M059J (cell line): Measurements from ENCODE around the gene PHAF1. TPM values are rescaled to one million over a fixed set of nuclear protein-coding genes. Genes with fewer than 3 reads are reported as not detected.

Experiments used
- DNase-seq: peaks from one replicate; pipeline ENCODE4 v3.0.0-alpha.2; 2012; ENCODE audit warnings: low read depth
- total RNA-seq: library from RNA; depleted of rRNA; stranded (reverse); fragments of >200 nt; shearing (Covaris generic); gene quantifications from 2 replicates; pipeline ENCODE4 v1.2.3, GENCODE V29; 2014

The PHAF1 gene
- total RNA-seq, 1 experiment from 2014 or later: 18.7 TPM

GRCh38 chr16:67180166-67180565 lies 70.4 kb downstream of the PHAF1 start:
- no peak for DNase-seq

GRCh38 chr16:67181346-67181745 lies 71.6 kb downstream of the PHAF1 start:
- peak; percentile 89 for DNase-seq

GRCh38 chr16:67182288-67182687 lies 72.5 kb downstream of the PHAF1 start:
- no peak for DNase-seq

GRCh38 chr16:67183284-67183626 lies 73.5 kb downstream of the PHAF1 start:
- DNase-seq: no peak

GRCh38 chr16:67183627-67184452 lies 74.1 kb downstream of the PHAF1 start, which contains the start of gene MATCAP1:
TSS of gene MATCAP1 (minus strand) at chr16:67183963. CDS start at chr16:67180610, 3,353 bp downstream.
- peak; percentile 98 for DNase-seq

- DNase-seq: no peak
Observed at GRCh38 chr16:67184453-67184994, 74.8 kb downstream of the PHAF1 start.

GRCh38 chr16:67184995-67185650 lies 75.4 kb downstream of the PHAF1 start:
- DNase-seq: peak; percentile 92

- DNase-seq: no peak
Observed at GRCh38 chr16:67185651-67186134, 76.0 kb downstream of the PHAF1 start.

GRCh38 chr16:67186550-67186950 lies 76.8 kb downstream of the PHAF1 start:
- DNase-seq: peak; percentile 91

- no peak for DNase-seq
Observed at GRCh38 chr16:67187175-67187890, 77.6 kb downstream of the PHAF1 start.

- DNase-seq: no peak
Observed at GRCh38 chr16:67188323-67188722, 78.6 kb downstream of the PHAF1 start.

- no peak for DNase-seq
Observed at GRCh38 chr16:67188798-67189197, 79.1 kb downstream of the PHAF1 start.

- no peak for DNase-seq
Observed at GRCh38 chr16:67190041-67190440, 80.3 kb downstream of the PHAF1 start, which contains the start of gene EXOC3L1. TSS of gene EXOC3L1 (minus strand) at chr16:67190136. CDS start at chr16:67189676, 460 bp downstream.

GRCh38 chr16:67190448-67191399 lies 81.0 kb downstream of the PHAF1 start:
- peak; percentile 58 for DNase-seq

GRCh38 chr16:67191411-67191994 lies 81.8 kb downstream of the PHAF1 start:
- DNase-seq: no peak

GRCh38 chr16:67191995-67192681 lies 82.4 kb downstream of the PHAF1 start, which contains the start of gene E2F4:
TSS of gene E2F4 (plus strand) at chr16:67192155. CDS start at chr16:67192228, 73 bp downstream.
- DNase-seq: peak; percentile 87

GRCh38 chr16:67192781-67193361 lies 83.1 kb downstream of the PHAF1 start:
- DNase-seq: no peak

- DNase-seq: no peak
Observed at GRCh38 chr16:67193536-67193935, 83.8 kb downstream of the PHAF1 start.

- DNase-seq: no peak
Observed at GRCh38 chr16:67194260-67194659, 84.5 kb downstream of the PHAF1 start.
